Stimulated activated naive B cell treated with anti-CD40 and anti-IgM and Interleukin-4, amounts not matched to agents 10 μg/mL and 1 μg/mL and 100 μg/mL, for 72 hours (primary cell): ENCODE data around the gene FGFRL1.
"Not testable (repeated sequence)": the region's sequence is repeated elsewhere in the genome, so short reads cannot be mapped to it uniquely, and the experiment has no call there.

Source experiments
- ATAC-seq, 2 donors: fragments of 150-1000 bp; cut with Tn5 transposase; replicated peaks; 2 replicates each; pipeline ENCODE4 v1.10.0; 2021; ENCODE audit warnings: moderate library complexity in 1 of 2
- DNase-seq: peaks from one replicate; pipeline ENCODE4 v3.0.0; 2021
- H3K27ac Mint-ChIP-seq: one replicate; pipeline ENCODE4 v1.8.0; 2022; ENCODE audit warnings: mild to moderate bottlenecking, mixed read lengths
- H3K27me3 Mint-ChIP-seq, 2 donors: one replicate each; pipeline ENCODE4 v1.8.0; 2022; ENCODE audit warnings: mixed read lengths in 2 of 2
- H3K36me3 Mint-ChIP-seq, 2 donors: one replicate each; pipeline ENCODE4 v1.8.0; 2022; ENCODE audit warnings: mixed read lengths in 2 of 2, mild to moderate bottlenecking in 1 of 2
- H3K4me1 Mint-ChIP-seq, 2 donors: one replicate each; pipeline ENCODE4 v1.8.0; 2022; ENCODE audit warnings: mixed read lengths in 2 of 2, mild to moderate bottlenecking in 1 of 2
- H3K4me3 Mint-ChIP-seq, 2 donors: one replicate each; pipeline ENCODE4 v1.8.0; 2022; ENCODE audit warnings: mild to moderate bottlenecking in 2 of 2, mixed read lengths in 2 of 2, moderate library complexity in 1 of 2
- H3K9me3 Mint-ChIP-seq, 2 donors: one replicate each; pipeline ENCODE4 v1.8.0; 2022; ENCODE audit warnings: mixed read lengths in 2 of 2, mild to moderate bottlenecking in 1 of 2

Gene FGFRL1

GRCh38 chr4:1045193-1045594 is 33.8 kb downstream of the FGFRL1 start:
- H3K27ac Mint-ChIP-seq: no peak overlapping the region
- ATAC-seq: no peak
- H3K27me3 Mint-ChIP-seq: peaks cover 48 to 82% of the 10 kb centered on the region in 2 donors
- H3K36me3 Mint-ChIP-seq: peaks cover 2 to 14% of the 10 kb centered on the region in 2 donors
- DNase-seq: no peak
- H3K4me3 Mint-ChIP-seq: no peak overlapping the region
- H3K4me1 Mint-ChIP-seq: peaks cover 20 to 24% of the 10 kb centered on the region in 2 donors
- peaks cover 0 to 5% of the 10 kb centered on the region in 2 donors for H3K9me3 Mint-ChIP-seq

GRCh38 chr4:1045595-1046201 is 34.3 kb downstream of the FGFRL1 start:
- ATAC-seq (no peak), DNase-seq (no peak)
- Mint-ChIP-seq H3K4me3 (peak overlapping the region in 1 of 2 donors; percentile 14), H3K9me3 (peaks cover 0 to 5% of the 10 kb centered on the region in 2 donors), H3K36me3 (peaks cover 2 to 14% of the 10 kb centered on the region in 2 donors), H3K4me1 (peaks cover 20 to 24% of the 10 kb centered on the region in 2 donors), H3K27ac (no peak overlapping the region), H3K27me3 (peaks cover 46 to 79% of the 10 kb centered on the region in 2 donors)

- peaks cover 2 to 18% of the 10 kb centered on the region in 2 donors for H3K36me3 Mint-ChIP-seq
- not testable (repeated sequence) for H3K9me3 Mint-ChIP-seq, DNase-seq, ATAC-seq
- peaks cover 20 to 24% of the 10 kb centered on the region in 2 donors for H3K4me1 Mint-ChIP-seq
- peaks cover 44 to 78% of the 10 kb centered on the region in 2 donors for H3K27me3 Mint-ChIP-seq
- peak overlapping the region; percentile 74 for H3K27ac Mint-ChIP-seq
- peak overlapping the region in 1 of 2 donors; percentile 64 for H3K4me3 Mint-ChIP-seq
Measured at GRCh38 chr4:1046581-1047011, 35.2 kb downstream of the FGFRL1 start.

GRCh38 chr4:1047106-1047975 is 35.9 kb downstream of the FGFRL1 start:
- H3K27me3 Mint-ChIP-seq: peaks cover 43 to 75% of the 10 kb centered on the region in 2 donors
- ATAC-seq: no peak
- H3K4me1 Mint-ChIP-seq: peaks cover 20 to 24% of the 10 kb centered on the region in 2 donors
- H3K36me3 Mint-ChIP-seq: peaks cover 7 to 22% of the 10 kb centered on the region in 2 donors
- H3K27ac Mint-ChIP-seq: peak overlapping the region; percentile 31
- peaks cover 0 to 10% of the 10 kb centered on the region in 2 donors for H3K9me3 Mint-ChIP-seq
- H3K4me3 Mint-ChIP-seq: no peak overlapping the region
- DNase-seq: no peak

- DNase-seq (no peak), ATAC-seq (no peak)
- peaks cover 18 to 24% of the 10 kb centered on the region in 2 donors for H3K4me1 Mint-ChIP-seq
- H3K9me3 Mint-ChIP-seq: peaks cover 0 to 10% of the 10 kb centered on the region in 2 donors
- peaks cover 45 to 71% of the 10 kb centered on the region in 2 donors for H3K27me3 Mint-ChIP-seq
- H3K27ac Mint-ChIP-seq: no peak overlapping the region
- H3K36me3 Mint-ChIP-seq: peaks cover 7 to 20% of the 10 kb centered on the region in 2 donors
- peak overlapping the region in 1 of 2 donors; percentile 2 for H3K4me3 Mint-ChIP-seq
Measured at GRCh38 chr4:1047976-1048772, 36.7 kb downstream of the FGFRL1 start.

- Mint-ChIP-seq H3K4me1 (peaks cover 16 to 24% of the 10 kb centered on the region in 2 donors), H3K4me3 (peak overlapping the region in 1 of 2 donors; percentile 2), H3K36me3 (peaks cover 7 to 19% of the 10 kb centered on the region in 2 donors), H3K27me3 (peaks cover 42 to 65% of the 10 kb centered on the region in 2 donors), H3K27ac (peak overlapping the region; percentile 57), H3K9me3 (peaks cover 0 to 10% of the 10 kb centered on the region in 2 donors)
- peak; percentile 40 for DNase-seq
- peak; percentile 81 to 84 for ATAC-seq
Measured at GRCh38 chr4:1048773-1049590, 37.6 kb downstream of the FGFRL1 start.

- H3K27ac Mint-ChIP-seq: peak overlapping the region; percentile 57
- ATAC-seq (no peak), DNase-seq (no peak)
- H3K27me3 Mint-ChIP-seq: peaks cover 42 to 59% of the 10 kb centered on the region in 2 donors
- peaks cover 7 to 19% of the 10 kb centered on the region in 2 donors for H3K36me3 Mint-ChIP-seq
- H3K9me3 Mint-ChIP-seq: peaks cover 0 to 10% of the 10 kb centered on the region in 2 donors
- H3K4me1 Mint-ChIP-seq: peaks cover 16 to 24% of the 10 kb centered on the region in 2 donors
- no peak overlapping the region for H3K4me3 Mint-ChIP-seq
Measured at GRCh38 chr4:1049591-1049905, 38.1 kb downstream of the FGFRL1 start.

- H3K4me3 Mint-ChIP-seq: no peak overlapping the region
Measured at GRCh38 chr4:1050486-1051213, 39.2 kb downstream of the FGFRL1 start.

GRCh38 chr4:1051472-1051871 is 40.0 kb downstream of the FGFRL1 start:
- H3K36me3 Mint-ChIP-seq: peaks cover 7 to 19% of the 10 kb centered on the region in 2 donors
- ATAC-seq (no peak), DNase-seq (no peak)
- H3K27ac Mint-ChIP-seq: no peak overlapping the region
- H3K27me3 Mint-ChIP-seq: peaks cover 30 to 46% of the 10 kb centered on the region in 2 donors
- no peak overlapping the region for H3K4me3 Mint-ChIP-seq
- peaks cover 23 to 33% of the 10 kb centered on the region in 2 donors for H3K4me1 Mint-ChIP-seq
- H3K9me3 Mint-ChIP-seq: peaks cover 0 to 10% of the 10 kb centered on the region in 2 donors

More at GRCh38 chr4:1050486-1051213, 39.2 kb downstream of the FGFRL1 start:
- ATAC-seq (no peak), DNase-seq (no peak)
- peaks cover 7 to 19% of the 10 kb centered on the region in 2 donors for H3K36me3 Mint-ChIP-seq
- peaks cover 0 to 10% of the 10 kb centered on the region in 2 donors for H3K9me3 Mint-ChIP-seq
- H3K4me1 Mint-ChIP-seq: peaks cover 17 to 25% of the 10 kb centered on the region in 2 donors
- H3K27me3 Mint-ChIP-seq: peaks cover 32 to 49% of the 10 kb centered on the region in 2 donors
- H3K27ac Mint-ChIP-seq: no peak overlapping the region

- Mint-ChIP-seq H3K27ac (no peak overlapping the region), H3K4me3 (no peak overlapping the region), H3K36me3 (peaks cover 5 to 15% of the 10 kb centered on the region in 2 donors), H3K27me3 (peaks cover 25 to 39% of the 10 kb centered on the region in 2 donors), H3K9me3 (peaks cover 0 to 8% of the 10 kb centered on the region in 2 donors), H3K4me1 (peaks cover 20 to 28% of the 10 kb centered on the region in 2 donors)
- ATAC-seq (no peak), DNase-seq (no peak)
Measured at GRCh38 chr4:1052231-1052671, 40.8 kb downstream of the FGFRL1 start.

- peaks cover 0 to 8% of the 10 kb centered on the region in 2 donors for H3K9me3 Mint-ChIP-seq
- H3K4me3 Mint-ChIP-seq: no peak overlapping the region
- no peak overlapping the region for H3K27ac Mint-ChIP-seq
- peaks cover 17 to 29% of the 10 kb centered on the region in 2 donors for H3K27me3 Mint-ChIP-seq
- peaks cover 5 to 15% of the 10 kb centered on the region in 2 donors for H3K36me3 Mint-ChIP-seq
- no peak for ATAC-seq
- peaks cover 16 to 21% of the 10 kb centered on the region in 2 donors for H3K4me1 Mint-ChIP-seq
- DNase-seq: no peak
Measured at GRCh38 chr4:1053080-1053661, 41.7 kb downstream of the FGFRL1 start.

- not testable (repeated sequence) for H3K27ac Mint-ChIP-seq, H3K4me3 Mint-ChIP-seq, ATAC-seq, H3K9me3 Mint-ChIP-seq, DNase-seq
- Mint-ChIP-seq H3K36me3 (peaks cover 5 to 13% of the 10 kb centered on the region in 2 donors), H3K4me1 (peaks cover 13 to 14% of the 10 kb centered on the region in 2 donors), H3K27me3 (peaks cover 12 to 23% of the 10 kb centered on the region in 2 donors)
Measured at GRCh38 chr4:1053891-1054290, 42.5 kb downstream of the FGFRL1 start.
